PFSK-1 (cell line): ENCODE measurements around the gene FOXJ2.

Experiments
- POLR2AphosphoS5 ChIP-seq: IDR thresholded peaks from 2 replicates; pipeline ENCODE4 v1.6.1; 2012; ENCODE audit warnings: low read depth, mild to moderate bottlenecking, control low read depth, low read length, moderate library complexity
- REST ChIP-seq, 2 experiments: IDR thresholded peaks; 2 replicates each; pipeline versions ENCODE4 v1.6.1 to v1.8.0; 2011 to 2012; ENCODE audit warnings: low read depth in 2 of 2, low read length in 2 of 2, control low read depth in 1 of 2, inconsistent platforms in 1 of 2, mild to moderate bottlenecking in 1 of 2, moderate library complexity in 1 of 2; ENCODE audit not compliant: insufficient read depth in 1 of 2
- SIN3A ChIP-seq: IDR thresholded peaks from 2 replicates; pipeline ENCODE4 v1.6.1; 2012; ENCODE audit warnings: mild to moderate bottlenecking, low read length, moderate library complexity, borderline replicate concordance; ENCODE audit not compliant: insufficient read depth
- TAF1 ChIP-seq: IDR thresholded peaks from 2 replicates; pipeline ENCODE4 v1.6.1; 2012; ENCODE audit warnings: low read length, control low read depth, borderline replicate concordance; ENCODE audit not compliant: insufficient read depth

- TF ChIP-seq TAF1, result no peak
- no peak for TF ChIP-seq REST (IDR thresholded peaks at IDR 0.05; ENCODE audit: insufficient read depth in 1 of 2, low read depth in 2 of 2, low read length in 2 of 2)
- no peak for TF ChIP-seq SIN3A
- TF ChIP-seq POLR2AphosphoS5, result no peak
Measured at GRCh38 chr12:7984900-7985299, 47.6 kb upstream of the FOXJ2 start.
